ENCODE measurements around the gene SLC39A10. TPM values are rescaled to one million over a fixed set of nuclear protein-coding genes. Genes with fewer than 3 reads are reported as not detected.

SLC39A10 gene
- total RNA-seq, 1 donor from 2014 or later: 72.7 TPM

GRCh38 chr2:195652911-195653310 is 4.1 kb upstream of the SLC39A10 start:
- H3K9me3 Mint-ChIP-seq: peaks cover 2% of the 10 kb centered on the region
- H3K27me3 Mint-ChIP-seq (ENCODE audit: low read depth): no peaks in the 10 kb centered on the region
- TF ChIP-seq CTCF (conservative IDR thresholded peaks at IDR 0.05): no peak
- H3K4me1 Mint-ChIP-seq: peaks cover 6% of the 10 kb centered on the region
- no peak for DNase-seq (ENCODE audit: low read depth, low spot score)
- H3K27ac Mint-ChIP-seq (ENCODE audit: unreplicated experiment): no peak overlapping the region
- no peaks in the 10 kb centered on the region for H3K36me3 Mint-ChIP-seq (ENCODE audit: low read depth)
- no peak overlapping the region for H3K4me3 Mint-ChIP-seq

- DNase-seq (ENCODE audit: low read depth, low spot score): no peak
- Mint-ChIP-seq H3K27me3 (ENCODE audit: low read depth) (no peaks in the 10 kb centered on the region), H3K36me3 (ENCODE audit: low read depth) (no peaks in the 10 kb centered on the region), H3K4me1 (peaks cover 33% of the 10 kb centered on the region), H3K9me3 (peaks cover 2% of the 10 kb centered on the region), H3K27ac (ENCODE audit: unreplicated experiment) (peak overlapping the region; percentile 70), H3K4me3 (peak overlapping the region; percentile 99)
- TF ChIP-seq CTCF (conservative IDR thresholded peaks at IDR 0.05): no peak
These were observed 716 bp upstream of the SLC39A10 start for GRCh38 chr2:195656161-195656858.

GRCh38 chr2:195657634-195658540 is 861 bp downstream of the SLC39A10 start:
- Mint-ChIP-seq H3K27ac (ENCODE audit: unreplicated experiment) (peak overlapping the region; percentile 99), H3K9me3 (peaks cover 2% of the 10 kb centered on the region), H3K27me3 (ENCODE audit: low read depth) (no peaks in the 10 kb centered on the region), H3K4me3 (peak overlapping the region; percentile 99), H3K36me3 (ENCODE audit: low read depth) (no peaks in the 10 kb centered on the region), H3K4me1 (peaks cover 33% of the 10 kb centered on the region)
- DNase-seq (ENCODE audit: low read depth, low spot score): peak; percentile 38
- TF ChIP-seq CTCF (conservative IDR thresholded peaks at IDR 0.05): no peak

- TF ChIP-seq CTCF (conservative IDR thresholded peaks at IDR 0.05): no peak
- Mint-ChIP-seq H3K27ac (ENCODE audit: unreplicated experiment) (no peak overlapping the region), H3K36me3 (ENCODE audit: low read depth) (no peaks in the 10 kb centered on the region), H3K4me1 (peaks cover 33% of the 10 kb centered on the region), H3K4me3 (peak overlapping the region; percentile 99), H3K27me3 (ENCODE audit: low read depth) (no peaks in the 10 kb centered on the region), H3K9me3 (peaks cover 2% of the 10 kb centered on the region)
- no peak for DNase-seq (ENCODE audit: low read depth, low spot score)
These were observed 1.5 kb downstream of the SLC39A10 start for GRCh38 chr2:195658541-195658890.

- no peak for DNase-seq (ENCODE audit: low read depth, low spot score)
- Mint-ChIP-seq H3K36me3 (ENCODE audit: low read depth) (no peaks in the 10 kb centered on the region), H3K27me3 (ENCODE audit: low read depth) (no peaks in the 10 kb centered on the region), H3K9me3 (peaks cover 2% of the 10 kb centered on the region), H3K27ac (ENCODE audit: unreplicated experiment) (no peak overlapping the region), H3K4me3 (peak overlapping the region; percentile 99), H3K4me1 (peaks cover 33% of the 10 kb centered on the region)
- no peak for TF ChIP-seq CTCF (conservative IDR thresholded peaks at IDR 0.05)
These were observed 2.1 kb downstream of the SLC39A10 start for GRCh38 chr2:195659114-195659513.
